GM19324 (cell line): ENCODE data around the gene NDEL1.
"Not testable (repeated sequence)": the region's sequence is repeated elsewhere in the genome, so short reads cannot be mapped to it uniquely, and the experiment has no call there.

Source experiments
- ATAC-seq: cut with Tn5 transposase; IDR thresholded peaks from one replicate; pipeline ENCODE4 v1.9.1; 2021; ENCODE audit warnings: mild to moderate bottlenecking, moderate library complexity; ENCODE audit not compliant: unreplicated experiment, low FRiP score

Gene NDEL1, protein sequence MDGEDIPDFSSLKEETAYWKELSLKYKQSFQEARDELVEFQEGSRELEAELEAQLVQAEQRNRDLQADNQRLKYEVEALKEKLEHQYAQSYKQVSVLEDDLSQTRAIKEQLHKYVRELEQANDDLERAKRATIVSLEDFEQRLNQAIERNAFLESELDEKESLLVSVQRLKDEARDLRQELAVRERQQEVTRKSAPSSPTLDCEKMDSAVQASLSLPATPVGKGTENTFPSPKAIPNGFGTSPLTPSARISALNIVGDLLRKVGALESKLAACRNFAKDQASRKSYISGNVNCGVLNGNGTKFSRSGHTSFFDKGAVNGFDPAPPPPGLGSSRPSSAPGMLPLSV

DNA sequence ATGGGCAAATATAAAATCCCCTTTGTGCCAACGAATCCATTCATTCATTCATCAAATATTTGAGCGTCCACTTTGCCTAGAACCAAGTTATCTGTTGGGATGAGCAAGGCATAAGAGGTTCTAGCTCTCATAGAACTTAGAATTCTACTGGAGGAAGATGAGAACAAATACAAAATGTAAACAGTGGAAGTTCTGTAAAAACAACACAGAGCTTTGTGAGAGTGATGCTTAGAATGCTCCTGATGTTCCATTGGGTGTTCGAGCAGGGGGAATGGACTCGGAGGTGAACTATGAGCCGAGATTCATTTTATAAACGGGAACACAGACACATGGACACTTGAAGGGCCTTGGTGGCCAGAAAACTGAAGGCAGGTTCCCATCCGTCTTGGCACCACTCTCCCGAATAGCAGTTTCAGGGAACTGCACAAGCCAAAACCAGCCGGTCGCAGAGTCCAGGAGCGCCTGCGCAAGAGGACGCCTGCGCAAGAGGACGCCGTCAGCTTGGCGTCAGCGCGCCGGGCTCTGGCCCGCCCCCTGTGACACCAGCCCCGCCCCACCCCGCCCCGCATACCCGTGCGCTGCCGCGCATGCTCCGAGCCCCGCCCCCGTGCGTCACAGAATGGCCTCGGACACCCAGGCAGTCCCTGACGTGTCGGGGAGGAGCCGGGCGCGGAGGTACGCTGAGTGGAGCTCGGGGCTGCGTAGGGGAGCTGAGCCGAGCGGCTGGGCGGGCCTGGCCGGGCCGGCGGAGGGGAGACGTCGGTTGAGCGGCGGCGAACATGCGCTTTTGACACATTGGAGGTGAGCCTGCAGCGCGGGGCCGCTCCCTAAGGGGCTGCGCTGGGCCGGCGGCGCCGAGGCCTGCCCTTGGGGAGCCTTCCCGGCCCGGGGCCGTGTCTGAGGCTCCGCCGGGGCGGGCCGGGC, at the start of gene NDEL1:
TSS of gene NDEL1 (plus strand) at position 640 of the 924 bp plus-strand sequence. CDS start 8,388 bp downstream, outside the sequence.
- peak; percentile 96 for ATAC-seq

DNA sequence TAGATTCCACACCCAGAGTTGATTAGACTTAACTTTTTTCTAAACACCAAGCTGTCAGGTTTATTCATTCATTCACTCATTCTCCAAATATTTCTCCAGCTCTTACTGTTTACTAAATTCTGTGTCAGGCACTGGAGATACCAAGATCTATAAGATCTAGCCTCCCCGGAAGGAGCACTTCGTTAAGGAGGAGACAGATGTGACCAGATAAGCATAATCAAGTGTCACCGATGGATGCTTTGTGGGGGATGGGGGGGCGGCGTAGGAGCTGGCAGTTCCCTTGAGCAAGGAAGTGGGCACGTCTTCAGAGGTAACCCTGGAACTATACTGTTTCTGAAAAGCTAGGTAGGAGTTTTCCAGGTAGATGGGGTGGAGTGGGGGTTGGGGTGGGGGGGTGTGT, 48.8 kb upstream of the NDEL1 start:
- no peak for ATAC-seq

DNA sequence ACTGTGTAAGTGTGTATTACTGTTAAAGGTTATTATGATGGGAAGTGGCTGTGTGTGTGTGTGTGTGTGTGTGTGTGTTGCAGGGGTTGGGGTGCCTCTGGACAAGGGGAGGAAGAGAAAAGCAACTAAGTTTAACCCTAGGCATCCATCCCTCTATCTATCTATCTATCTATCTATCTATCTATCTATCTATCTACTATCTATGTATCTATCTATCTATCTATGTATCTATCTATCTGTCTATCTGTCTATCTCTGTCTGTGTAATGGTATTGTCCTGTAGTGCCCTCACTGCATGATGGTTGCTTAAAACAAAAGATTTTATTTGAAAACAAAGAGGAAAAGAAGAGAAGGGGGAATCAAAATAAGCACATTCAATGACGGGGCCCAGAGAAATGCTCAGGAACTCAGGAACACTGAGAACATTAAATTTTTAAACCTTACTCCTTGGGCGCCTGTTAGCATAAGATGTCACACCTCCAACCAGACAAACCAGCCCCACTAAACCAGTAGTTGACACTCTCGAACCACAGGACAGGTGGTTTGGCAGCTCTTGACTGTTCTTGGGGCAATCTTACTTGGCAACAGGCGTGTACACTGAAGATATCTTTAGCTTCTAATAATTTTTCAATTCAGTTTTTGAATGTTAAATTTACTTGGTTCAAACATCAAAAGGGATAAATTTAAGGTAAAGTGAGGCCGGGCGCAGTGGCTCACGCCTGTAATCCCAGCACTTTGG, 47.6 kb upstream of the NDEL1 start:
- ATAC-seq = no peak

DNA sequence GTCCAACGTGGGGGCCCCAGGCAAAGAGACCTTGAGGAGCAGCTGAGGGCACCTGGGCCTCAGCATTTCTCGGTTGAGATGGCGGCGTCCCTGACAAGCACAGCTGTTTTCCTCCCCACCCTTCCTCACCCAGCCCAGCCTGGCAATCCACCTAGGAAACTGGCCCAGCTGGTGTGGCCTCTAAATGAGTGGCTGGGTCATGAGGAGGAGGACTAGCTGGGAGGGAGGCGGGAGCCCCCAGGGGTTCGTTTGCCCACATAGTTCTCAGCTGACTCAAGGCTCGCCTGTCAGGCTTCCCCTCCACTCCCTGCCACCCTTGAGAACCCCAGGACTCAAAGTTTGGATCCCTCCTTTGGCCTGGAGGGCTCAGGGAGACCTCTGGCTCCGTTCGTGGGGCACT, 44.0 kb upstream of the NDEL1 start:
- ATAC-seq = no peak

DNA sequence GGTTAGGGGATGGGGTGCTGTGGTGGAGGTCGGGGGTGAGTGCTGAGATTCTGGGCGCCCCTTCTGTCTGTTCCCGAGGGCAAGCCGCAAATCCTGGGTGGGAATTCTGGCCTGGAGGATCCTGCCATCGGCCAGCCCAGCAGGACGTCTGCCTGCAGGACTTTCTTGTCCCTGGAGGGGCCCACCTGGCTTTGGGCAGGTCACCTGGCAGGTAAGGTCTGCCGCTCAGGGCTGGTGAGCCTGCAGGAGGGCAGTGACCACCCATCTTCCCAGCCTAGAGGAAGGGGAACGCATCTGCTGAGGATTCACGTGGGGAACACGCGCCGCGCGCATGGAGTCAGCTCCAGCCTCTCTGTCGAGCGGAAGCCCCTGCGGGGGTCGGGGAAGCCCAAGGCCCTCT, 43.4 kb upstream of the NDEL1 start:
- no peak for ATAC-seq

DNA sequence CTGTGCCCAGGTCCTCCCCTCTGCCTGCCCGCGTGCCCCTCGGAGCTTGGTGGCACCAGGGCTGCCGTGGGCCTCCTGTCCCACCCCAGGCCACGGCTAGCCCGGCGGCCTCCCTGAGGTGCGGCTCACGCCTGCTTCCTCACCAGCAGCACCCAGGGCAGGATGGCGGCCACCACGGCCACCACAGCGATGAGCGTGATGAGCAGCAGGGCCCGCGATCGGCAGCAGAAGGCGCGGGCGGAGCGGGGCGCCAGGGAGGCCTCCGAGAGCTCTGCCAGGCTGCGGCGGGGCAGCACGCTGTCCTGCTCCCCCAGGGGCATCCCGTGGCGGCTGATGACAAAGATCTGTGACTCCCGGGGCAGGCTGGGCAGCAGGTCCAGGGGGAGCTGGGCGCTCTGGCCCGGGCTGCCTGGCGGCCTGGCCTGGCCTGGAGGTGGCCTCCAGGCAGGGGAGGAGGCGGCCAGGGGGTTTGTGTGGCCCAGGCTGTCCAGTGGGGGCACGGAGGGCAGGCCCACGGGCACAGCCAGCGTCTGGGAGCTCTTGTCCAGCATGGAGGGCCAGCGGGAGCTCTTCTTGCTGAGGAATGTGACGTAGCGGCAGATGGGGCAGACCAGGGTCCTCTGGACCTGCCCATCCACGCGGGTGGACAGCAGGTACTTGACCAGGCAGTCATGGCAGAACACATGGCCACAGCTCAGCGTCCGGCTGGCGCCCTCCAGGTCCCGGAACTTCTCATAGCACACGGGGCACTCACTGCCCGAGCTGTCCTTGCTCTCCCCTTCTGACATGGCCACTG, 42.8 kb upstream of the NDEL1 start:
- no peak for ATAC-seq

DNA sequence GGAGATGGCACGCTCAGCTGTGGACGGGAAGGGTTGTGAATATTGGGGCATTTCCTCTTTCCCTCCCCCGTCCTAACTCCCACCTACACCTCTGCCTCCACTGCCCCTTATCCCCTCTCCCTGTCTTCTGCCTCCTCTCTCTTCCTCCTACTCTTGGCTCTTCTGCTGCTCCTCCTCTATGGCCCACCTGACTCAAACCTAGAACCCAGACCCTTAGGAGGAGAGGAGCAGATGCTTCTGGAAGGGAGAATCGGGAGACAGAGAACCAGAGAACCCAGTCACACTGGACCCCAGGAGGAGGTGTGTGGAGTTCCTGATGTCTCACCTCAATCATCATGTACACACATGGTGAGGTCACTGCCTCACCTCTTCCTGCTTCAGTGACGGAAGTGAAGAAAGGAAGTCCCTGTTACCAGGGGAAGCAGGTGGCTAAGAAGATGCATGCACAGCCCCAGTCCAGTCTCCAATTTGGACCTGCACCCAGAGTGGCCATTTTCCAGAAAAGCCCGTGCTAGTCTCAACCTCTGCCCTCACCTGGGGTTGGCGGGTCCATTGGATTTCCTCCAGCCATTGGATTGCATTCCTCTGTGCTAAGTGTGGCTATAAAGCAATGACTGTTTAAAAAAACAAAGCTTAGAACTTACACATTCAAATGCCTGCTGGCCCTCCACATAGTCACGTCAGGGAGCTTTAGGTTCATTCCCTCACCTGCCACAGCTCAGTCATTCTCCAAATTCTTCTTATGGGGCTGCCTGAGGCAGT, 42.0 kb upstream of the NDEL1 start:
- ATAC-seq = no peak

DNA sequence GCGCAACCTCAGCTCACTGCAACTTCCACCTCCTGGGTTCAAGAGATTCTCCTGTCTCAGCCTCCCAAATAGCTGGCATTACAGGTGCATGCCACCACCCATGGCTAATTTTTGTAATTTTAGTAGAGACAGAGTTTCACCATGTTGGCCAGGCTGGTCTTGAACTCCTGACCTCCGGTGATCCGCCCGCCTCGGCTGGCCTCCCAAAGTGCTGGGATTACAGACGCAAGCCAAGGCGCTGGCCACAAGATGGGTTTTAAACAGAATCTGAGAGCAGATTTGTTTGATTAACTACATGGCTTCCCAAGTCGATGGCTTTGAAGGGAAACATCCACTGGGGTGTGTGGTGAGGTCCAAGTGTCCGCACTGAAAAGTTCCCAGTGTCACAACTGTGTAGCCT, 41.2 kb upstream of the NDEL1 start:
- not testable (repeated sequence) for ATAC-seq

DNA sequence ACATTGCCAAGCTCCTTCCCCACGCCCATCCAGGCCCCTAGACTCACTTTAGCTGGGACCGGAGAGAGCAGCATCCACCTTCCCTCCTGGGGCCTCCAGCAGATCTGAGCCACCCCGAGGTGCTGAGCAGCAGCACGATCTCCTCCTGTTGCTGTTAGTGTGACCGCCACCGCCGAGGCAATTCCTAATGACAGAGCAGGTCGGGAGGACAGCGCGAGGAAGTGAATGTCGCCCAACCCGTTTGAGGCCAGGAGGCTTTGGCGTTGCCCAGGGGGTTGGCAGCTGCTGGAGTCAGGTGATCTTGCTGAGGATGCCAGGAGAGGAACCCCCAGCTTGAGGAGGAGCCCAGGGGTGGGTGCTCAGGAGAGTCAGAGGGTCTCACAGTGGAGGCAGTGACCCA, 38.0 kb upstream of the NDEL1 start, which contains the start of gene RNF222:
TSS of gene RNF222 (minus strand) at position 192 of the 400 bp plus-strand sequence. CDS start 4,366 bp downstream, outside the sequence.
- ATAC-seq = no peak

DNA sequence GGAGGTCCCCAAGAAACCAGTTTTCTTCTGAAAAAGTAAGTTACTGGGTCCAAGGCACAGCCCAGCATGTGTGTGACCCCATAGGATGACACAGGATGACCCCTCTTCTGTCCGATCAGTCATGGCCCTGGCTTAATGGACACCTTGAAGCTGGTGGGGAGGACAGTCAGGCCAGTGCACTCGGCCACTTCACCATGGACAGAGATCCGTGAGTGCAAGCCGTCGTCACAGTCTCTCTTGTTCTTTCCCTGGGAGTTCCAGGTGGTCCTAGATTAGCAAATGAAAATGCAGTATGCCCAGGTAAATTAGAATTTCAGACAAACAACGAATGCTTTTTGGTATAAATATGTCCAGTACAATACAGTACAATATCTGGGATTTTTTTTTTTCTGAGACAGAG, 36.7 kb upstream of the NDEL1 start:
- no peak for ATAC-seq

DNA sequence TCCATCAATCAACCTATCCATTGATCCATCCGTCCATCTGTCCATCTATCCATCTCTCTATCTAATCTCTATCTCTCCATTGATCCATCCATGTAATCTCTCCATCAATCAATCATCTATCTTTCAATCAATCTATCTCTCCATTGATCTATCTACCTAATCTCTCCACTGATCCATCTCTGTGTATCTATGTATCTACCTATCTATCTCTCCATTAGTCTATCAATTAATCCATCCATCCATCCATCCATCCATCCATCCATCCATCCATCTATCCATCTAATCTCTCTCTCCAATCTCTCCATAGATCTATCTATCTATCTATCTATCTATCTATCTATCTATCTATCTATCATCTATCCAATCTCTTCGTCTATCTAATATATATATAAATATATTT, 34.6 kb upstream of the NDEL1 start:
- ATAC-seq = no peak

DNA sequence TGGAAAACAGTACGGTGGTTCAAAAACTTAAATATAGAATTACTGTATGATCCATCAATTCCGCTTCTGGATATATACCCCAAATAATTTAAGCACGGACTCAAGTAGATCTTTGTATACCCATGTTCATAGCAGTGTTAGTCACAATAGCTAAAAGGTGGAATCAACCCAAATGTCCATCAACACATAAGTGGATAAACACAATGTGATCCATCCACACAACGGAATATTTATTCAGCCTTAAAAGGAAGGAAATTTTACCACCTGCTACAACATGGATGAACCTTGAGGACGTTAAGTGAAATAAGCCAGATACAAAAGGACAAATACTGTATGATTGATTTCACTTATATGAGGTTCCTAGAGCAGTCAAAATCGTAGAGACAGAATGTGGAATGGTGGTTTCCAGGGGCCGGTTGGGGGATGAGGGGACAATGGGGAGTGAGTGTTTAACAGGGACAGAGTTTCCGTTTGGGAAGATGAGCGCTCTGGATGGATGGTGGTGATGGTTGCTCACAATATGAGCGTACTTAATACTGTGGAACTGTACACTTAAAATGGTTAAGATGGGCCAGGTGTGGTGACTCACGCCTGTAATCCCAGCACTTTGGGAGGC, 32.7 kb upstream of the NDEL1 start:
- no peak for ATAC-seq

DNA sequence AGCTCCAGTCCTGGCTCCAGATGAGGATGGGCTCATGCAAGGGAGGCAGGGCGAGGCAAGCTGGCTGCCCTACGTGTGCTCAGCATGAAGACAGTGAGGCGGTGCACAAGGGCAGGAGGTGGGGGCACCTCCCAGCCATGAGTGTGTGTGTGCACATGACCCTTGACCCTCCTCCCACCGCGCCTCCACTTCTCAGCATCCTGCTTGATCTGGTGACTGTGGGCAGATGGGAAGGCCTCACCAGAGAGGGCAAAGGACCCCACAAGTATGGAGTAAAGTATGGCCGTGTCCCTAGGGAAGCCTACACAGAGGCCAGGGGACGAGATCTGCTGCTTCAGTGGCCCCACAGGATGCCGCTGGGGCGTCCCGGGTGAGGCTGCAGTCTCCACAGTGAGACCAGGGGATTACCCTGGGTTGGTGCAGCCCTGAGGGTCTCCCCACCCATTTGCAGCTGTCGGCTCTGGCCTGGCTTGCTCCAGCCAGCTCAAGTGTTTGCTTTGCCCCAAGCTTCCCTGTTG, 30.1 kb upstream of the NDEL1 start:
- ATAC-seq = no peak

DNA sequence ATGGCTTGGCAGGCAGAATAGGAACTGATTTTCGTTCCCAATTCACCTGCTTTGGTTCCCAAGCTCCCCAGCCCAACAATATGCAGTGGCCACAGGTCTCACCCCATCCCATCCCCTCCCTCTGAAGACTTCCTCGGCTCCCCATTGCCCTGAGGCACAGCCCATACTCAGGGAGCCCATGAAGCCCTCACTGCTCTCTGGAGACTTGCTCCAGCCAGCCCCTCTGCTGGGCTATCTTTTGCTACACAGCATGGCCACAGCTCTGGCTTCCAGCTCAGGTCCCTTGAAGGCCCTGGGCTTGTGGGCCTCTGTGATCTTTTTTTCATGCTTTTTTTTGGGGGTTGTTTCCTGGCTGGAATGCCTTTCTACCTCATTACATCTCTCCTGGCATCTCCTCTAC, 29.5 kb upstream of the NDEL1 start:
- no peak for ATAC-seq

DNA sequence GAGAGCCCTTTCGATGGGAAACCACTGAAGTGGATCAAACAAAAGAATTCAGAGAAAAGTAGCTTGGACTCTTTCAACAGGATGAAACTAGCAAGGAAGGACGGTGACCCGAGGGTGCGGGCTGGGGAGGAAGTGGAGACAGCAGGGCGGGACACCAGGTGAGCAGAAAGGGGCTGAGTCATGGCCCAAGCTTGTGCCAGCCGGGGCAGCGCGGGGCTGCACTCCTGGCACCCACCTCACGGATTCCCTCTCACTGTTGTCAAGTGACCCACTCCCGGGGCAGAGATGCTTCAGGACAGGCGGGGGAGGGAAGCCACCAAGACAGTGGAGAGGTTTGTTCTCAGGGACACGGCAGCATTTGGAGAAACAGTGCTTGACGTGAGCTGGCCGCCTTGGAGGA, 27.3 kb upstream of the NDEL1 start:
- no peak for ATAC-seq

DNA sequence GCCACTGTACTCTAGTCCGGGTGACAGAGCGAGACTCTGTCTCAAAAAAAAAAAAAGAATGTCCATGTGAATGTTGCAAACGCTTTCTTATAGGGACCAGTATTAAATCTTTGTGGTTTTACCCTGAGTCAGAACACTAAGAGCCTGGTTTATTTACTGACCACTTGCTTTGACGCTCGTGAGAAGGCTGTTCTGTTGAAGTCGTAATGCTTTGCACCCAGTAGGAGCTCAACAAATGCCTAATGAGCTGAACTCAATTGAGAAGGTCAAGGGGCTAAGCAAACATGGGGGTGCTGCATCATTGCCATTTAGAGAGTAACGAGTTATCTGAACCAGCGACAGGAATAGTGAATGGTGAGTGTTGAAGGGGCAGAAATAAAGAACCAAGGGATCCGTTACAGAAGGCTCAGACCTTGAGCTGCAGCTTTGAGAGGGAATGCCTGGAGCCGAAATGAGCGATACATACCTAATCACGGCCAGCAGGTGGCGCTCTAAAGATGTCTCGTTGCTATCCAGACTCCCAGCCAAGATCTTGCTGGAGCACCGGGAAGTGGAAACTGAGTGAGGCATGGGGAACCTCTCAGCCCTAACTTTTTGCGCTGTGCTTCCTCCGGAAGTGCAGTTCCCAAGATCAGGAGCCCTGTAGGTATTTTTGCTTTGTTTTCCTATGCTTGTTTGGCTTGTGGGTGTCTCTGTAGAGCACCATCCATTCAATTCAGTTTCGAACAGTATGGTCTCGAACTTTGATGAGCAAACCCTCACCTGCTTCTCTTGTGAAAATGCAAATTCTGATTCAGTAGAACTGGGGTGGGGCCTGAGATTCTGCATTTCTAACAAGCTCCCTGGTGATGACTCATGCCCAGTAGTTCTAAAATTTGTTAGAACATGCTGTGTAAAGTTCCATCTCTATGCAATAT, 25.5 kb upstream of the NDEL1 start:
- ATAC-seq = no peak

DNA sequence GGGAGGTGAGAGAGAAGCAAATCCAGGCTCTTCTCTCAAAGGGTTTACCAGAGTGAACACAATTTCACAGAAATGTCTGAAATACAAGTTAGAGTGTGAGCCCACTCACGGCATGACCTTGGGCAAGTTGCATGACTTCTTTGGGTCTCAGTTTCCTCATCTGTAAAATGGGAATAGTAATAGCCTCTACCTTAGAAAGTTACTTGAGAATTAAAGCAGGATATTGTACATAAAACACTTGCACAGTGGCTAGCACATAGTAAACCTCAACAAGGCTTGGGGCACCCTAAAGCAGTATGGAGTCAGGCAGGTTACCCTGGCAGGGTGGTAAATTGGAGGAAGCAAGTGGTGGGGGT, 24.8 kb upstream of the NDEL1 start:
- no peak for ATAC-seq

DNA sequence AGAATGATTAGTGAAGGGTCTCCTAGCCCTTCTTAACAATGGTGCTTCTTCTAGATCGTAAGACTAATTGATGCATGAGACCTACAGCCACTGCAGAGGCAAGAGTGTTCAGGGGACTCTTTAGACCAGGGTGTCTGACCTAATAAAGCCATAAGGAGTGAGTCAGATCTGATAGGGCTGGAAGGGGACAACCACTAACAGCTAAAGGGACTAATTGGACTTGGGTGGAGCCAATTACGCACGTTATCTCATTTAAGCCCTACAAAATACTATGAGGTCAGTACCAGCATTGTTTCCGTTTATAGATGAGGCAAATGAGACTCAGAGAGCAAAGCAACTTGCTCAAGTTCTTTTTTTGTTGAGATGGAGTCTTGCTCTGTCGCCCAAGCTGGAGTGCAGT, 23.6 kb upstream of the NDEL1 start:
- no peak for ATAC-seq
